Measurements from ENCODE around the gene TRAF3.

DNA sequence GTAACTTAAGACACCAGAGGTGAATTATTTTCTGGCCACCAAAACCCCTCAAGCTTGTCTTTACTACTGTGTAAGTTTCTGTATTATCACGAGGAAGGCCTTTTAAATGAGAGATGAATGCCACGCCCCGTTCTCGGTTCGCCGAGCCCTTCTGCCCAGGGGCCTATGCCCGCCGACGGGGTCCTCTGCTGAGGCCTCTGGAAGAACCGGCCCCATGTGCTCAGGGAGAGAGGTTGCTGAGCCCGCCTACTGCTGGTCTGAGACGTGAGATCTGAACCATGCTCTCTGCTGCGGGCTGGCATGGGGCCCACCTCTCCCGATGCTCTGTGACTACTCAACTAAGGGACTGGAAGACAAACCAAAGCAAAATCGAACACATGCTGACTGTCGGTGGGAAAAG lies 166.2 kb downstream of the TRAF3 start:
- TF ChIP-seq, protein P1, sequence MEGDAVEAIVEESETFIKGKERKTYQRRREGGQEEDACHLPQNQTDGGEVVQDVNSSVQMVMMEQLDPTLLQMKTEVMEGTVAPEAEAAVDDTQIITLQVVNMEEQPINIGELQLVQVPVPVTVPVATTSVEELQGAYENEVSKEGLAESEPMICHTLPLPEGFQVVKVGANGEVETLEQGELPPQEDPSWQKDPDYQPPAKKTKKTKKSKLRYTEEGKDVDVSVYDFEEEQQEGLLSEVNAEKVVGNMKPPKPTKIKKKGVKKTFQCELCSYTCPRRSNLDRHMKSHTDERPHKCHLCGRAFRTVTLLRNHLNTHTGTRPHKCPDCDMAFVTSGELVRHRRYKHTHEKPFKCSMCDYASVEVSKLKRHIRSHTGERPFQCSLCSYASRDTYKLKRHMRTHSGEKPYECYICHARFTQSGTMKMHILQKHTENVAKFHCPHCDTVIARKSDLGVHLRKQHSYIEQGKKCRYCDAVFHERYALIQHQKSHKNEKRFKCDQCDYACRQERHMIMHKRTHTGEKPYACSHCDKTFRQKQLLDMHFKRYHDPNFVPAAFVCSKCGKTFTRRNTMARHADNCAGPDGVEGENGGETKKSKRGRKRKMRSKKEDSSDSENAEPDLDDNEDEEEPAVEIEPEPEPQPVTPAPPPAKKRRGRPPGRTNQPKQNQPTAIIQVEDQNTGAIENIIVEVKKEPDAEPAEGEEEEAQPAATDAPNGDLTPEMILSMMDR (conservative IDR thresholded peaks at IDR 0.05; ENCODE audit: low read depth, low read length) = no peak
- no peak for TF ChIP-seq EZH2 (IDR thresholded peaks at IDR 0.05; ENCODE audit: borderline replicate concordance, low read depth, low read length, poor library complexity, severe bottlenecking)

Measured in A673 (cell line).